GM19239 (cell line): Measurements from ENCODE around the gene SERPINB6.
"Not testable (repeated sequence)": the region's sequence is repeated elsewhere in the genome, so short reads cannot be mapped to it uniquely, and the experiment has no call there.

Source experiments
- DNase-seq: peaks from one replicate; pipeline ENCODE4 v3.0.0; 2011; ENCODE audit warnings: low spot score; ENCODE audit not compliant: insufficient read length
- FAIRE-seq: peaks from 2 replicates; lab custom pipeline; 2011; peaks lifted over from hg19 to GRCh38; lab: Jason Lieb, UNC

Gene SERPINB6

GRCh38 chr6:2942116-2942515 lies 29.3 kb downstream of the SERPINB6 start:
- FAIRE-seq, result not testable (repeated sequence)

DNA sequence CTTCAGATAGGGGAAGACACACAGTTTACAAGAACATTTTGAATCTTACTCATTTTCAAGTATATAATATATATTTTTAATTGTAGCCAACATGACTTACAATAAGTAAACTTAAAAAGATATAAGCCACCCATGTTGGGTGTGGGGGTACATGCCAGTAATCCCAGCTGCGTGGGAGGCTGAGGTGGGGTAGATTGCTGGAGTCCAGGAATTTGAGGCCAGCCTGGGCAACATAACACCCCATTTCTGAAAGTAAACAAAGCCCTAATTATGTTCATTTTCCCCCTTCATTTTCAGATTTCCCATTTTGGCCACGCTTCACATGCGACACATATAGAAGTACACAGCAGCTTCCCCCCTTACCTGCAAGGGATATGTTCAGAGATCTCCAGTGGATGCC lies 30.5 kb downstream of the SERPINB6 start:
- FAIRE-seq, result no peak
- no peak for DNase-seq

More at GRCh38 chr6:2942116-2942515, 29.3 kb downstream of the SERPINB6 start:
- DNase-seq, result not testable (repeated sequence)

- DNase-seq (peak; percentile 80), FAIRE-seq (peak; percentile 96)
Observed at GRCh38 chr6:2940010-2940850, 31.1 kb downstream of the SERPINB6 start.

GRCh38 chr6:2939315-2940009 lies 31.9 kb downstream of the SERPINB6 start:
- no peak for DNase-seq
- no peak for FAIRE-seq

GRCh38 chr6:2938632-2939083 lies 32.7 kb downstream of the SERPINB6 start:
- no peak for FAIRE-seq
- no peak for DNase-seq

DNA sequence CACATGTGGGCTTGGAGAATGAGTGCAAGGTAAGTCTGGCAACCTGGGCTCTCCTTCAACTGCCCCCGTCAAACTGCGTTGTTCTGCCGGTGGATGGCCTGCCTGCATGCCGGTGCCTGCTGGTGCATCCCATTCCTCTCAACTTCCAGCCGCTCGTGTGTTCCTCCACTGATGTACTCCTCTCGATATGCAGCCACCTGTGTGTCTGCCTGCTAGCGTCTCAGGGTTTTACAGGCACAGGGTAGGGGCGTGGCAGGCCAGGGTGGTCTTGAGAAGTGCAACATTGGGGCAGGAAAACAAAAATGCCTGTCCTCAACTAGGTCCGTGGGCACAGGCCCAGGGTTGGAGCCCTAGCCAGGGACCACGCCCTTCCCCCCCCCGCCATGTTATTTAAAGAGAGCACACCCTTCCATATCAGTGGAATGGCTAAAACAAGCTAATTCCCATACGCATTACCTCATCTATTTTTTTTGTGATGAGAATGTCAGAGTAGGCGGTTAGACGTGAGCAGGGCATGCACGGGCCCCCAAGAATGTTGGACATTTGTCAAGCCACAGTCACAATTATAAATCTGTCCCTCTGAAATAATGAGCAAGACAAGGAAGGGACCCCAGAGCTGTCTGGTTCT lies 33.2 kb downstream of the SERPINB6 start:
- FAIRE-seq (no peak), DNase-seq (no peak)

GRCh38 chr6:2937627-2938003 lies 33.8 kb downstream of the SERPINB6 start:
- FAIRE-seq (no peak), DNase-seq (no peak)

GRCh38 chr6:2935566-2936291 lies 35.6 kb downstream of the SERPINB6 start:
- no peak for DNase-seq
- FAIRE-seq, result no peak

- DNase-seq (no peak), FAIRE-seq (no peak)
Observed at GRCh38 chr6:2934057-2934456, 37.3 kb downstream of the SERPINB6 start.

DNA sequence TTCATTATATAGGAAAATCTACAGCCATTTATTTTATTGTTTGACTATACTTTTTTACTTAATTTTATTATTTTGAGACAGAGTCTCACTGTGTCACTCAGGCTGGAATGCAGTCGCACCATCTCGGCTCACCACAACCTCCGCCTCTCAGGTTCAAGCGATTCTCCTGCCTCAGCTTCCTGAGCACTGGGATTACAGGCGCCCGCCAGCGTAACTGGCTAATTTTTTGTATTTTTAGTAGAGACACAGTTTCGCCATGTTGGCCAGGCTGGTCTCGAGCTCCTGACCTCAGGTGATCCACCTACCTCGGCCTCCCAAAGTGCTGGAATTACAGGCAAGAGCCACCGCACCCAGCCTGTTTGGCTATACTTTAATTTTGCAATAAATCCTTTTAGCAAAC lies 38.5 kb downstream of the SERPINB6 start:
- not testable (repeated sequence) for FAIRE-seq, DNase-seq

GRCh38 chr6:2931970-2932748 lies 39.2 kb downstream of the SERPINB6 start:
- DNase-seq (peak; percentile 81), FAIRE-seq (peak; percentile 84)

DNA sequence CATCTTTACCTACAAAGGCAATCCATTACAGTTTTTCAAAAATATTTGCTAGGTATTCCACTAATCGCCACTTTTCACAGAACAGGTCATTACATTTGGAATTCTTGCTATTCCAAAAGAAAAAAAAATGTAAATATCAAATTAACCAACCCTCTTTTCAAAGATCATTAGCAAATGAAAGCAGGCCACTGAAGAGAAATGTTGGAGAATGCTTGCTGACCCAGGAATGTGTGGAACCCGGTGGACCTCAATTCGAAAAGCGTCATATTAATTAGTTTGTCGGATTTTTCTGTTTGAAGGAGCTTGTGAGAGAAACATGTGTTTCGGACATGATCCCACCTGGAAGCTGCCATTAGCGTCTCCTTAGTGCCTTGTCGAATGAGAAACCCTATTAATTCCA lies 40.3 kb downstream of the SERPINB6 start:
- DNase-seq (no peak), FAIRE-seq (no peak)

DNA sequence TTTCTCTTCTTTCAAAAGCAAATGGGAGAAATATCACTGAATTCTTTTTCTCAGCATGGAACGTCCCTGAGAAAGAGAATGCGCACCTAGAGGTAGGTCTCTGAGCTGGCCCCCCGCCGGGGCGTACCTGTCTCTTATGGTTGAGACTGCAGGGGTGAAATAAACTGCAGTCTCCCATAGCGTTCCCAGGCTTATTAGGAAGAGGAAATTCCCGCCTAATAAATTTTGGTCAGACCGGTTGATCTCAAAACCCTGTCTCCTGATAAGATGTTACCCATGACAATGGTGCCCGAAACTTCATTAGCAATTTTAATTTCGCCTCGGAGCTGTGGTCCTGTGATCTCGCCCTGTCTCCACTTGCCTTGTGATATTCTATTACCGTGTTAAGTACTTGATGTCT lies 43.4 kb downstream of the SERPINB6 start:
- not testable (repeated sequence) for FAIRE-seq, DNase-seq

- not testable (repeated sequence) for DNase-seq, FAIRE-seq
Observed at GRCh38 chr6:2925842-2926747, 45.3 kb downstream of the SERPINB6 start.

- DNase-seq (no peak), FAIRE-seq (no peak)
Observed at GRCh38 chr6:2921520-2922115, 49.7 kb downstream of the SERPINB6 start.

DNA sequence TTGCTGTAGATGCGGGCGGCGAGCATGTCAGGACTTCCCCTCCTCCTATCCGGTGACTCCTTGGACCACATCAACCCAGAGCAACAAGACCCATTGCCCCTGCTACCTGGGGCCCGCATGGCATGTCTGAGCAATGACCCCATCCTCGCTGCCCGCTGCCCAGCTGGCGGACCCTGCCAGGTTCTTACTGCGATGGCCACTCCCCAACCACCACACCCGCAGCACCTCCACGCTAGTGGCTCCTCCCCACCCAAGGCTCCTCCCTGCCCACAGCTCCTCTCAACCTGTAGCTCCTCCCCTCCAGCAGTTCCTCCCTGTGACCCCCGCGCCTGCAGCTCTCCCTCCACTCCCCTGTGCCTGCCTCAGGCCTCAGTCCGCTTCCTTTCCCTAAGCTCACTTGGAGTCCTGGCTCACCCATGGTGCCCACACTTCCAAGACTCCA lies 50.7 kb downstream of the SERPINB6 start:
- FAIRE-seq, result no peak

GRCh38 chr6:2919886-2920285 lies 51.5 kb downstream of the SERPINB6 start:
- no peak for DNase-seq
- FAIRE-seq, result no peak

More for the DNA sequence above, 50.7 kb downstream of the SERPINB6 start:
- DNase-seq, result no peak

DNA sequence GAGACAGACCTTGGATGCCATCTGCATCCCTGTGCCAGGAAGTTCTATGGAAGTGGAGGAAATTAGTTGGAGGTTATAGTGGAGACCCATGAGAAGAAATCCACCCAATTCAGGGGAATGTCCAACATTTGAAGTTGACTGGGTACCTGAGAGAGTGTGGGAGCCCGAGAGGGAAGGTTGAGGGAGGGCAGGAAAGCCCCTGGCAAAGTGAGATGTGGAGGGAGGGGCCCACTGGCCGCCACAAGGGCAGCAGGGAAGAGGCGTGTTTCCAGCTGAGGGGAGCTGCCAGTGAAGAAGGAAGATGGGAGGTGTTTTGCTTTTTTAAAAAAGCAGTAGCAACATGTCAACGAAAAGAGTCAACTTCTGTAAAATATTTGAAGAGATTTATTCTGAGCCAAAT lies 52.0 kb downstream of the SERPINB6 start:
- DNase-seq, result no peak
- no peak for FAIRE-seq
